C4-2B (cell line): Measurements from ENCODE around the gene FGFRL1.
"Not testable (repeated sequence)": the region's sequence is repeated elsewhere in the genome, so short reads cannot be mapped to it uniquely, and the experiment has no call there.

Source experiments
- H3K27ac ChIP-seq: fragments of 450-650 bp; 2 replicates; pipeline ENCODE4 v1.5.1; 2017
- CTCF ChIP-seq: fragments of 450-650 bp; conservative IDR thresholded peaks from 2 replicates; pipeline ENCODE4 v1.5.1; 2017; ENCODE audit warnings: mild to moderate bottlenecking
- ZFX ChIP-seq: fragments of 450-650 bp; IDR thresholded peaks from 2 replicates; pipeline ENCODE4 v1.6.1; 2017

Gene FGFRL1

DNA sequence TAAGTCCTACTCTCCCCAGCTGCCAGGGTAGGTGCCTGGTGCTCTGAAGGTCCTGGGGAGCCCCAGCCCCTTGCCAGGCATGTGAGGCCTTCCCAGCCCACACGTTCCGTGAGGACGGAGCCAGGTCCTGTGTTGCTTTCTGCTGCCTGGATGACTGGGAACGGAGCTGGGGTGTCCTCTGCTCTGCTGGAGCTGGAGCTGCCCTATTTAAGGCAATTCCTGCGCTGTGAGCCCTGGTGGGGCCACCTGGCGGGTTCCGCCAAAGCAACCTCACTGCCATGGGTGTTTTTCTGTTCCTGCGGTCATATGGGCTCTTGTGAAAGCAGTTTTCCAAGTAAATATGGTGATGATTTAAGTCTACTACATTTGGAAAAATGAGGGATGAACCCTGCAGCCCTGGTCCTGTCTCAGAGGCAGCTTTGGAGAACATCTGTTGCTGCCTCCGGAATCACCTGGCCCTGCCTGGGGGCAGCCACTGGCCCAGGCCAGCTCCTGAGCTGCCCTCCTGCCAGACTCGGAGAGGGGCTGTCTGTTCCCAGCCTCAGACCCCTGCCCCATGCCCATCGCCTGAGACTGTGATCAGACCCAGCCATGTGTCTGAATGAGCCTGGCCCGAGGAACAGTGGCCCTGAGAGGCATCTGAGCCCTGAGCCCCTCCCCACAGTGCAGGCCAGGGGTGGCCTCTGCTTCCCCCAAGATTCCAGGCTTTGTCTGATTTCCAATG lies 33.2 kb downstream of the FGFRL1 start:
- no peak overlapping the region for H3K27ac ChIP-seq

GRCh38 chr4:1045193-1045594 lies 33.8 kb downstream of the FGFRL1 start:
- H3K27ac ChIP-seq: no peak overlapping the region

More for the DNA sequence above, 33.2 kb downstream of the FGFRL1 start:
- TF ChIP-seq CTCF (no peak), ZFX (no peak)

GRCh38 chr4:1045595-1046201 lies 34.3 kb downstream of the FGFRL1 start:
- no peak overlapping the region for H3K27ac ChIP-seq
- no peak for TF ChIP-seq ZFX
- no peak for TF ChIP-seq CTCF

More at GRCh38 chr4:1045193-1045594, 33.8 kb downstream of the FGFRL1 start:
- no peak for TF ChIP-seq CTCF
- TF ChIP-seq ZFX: no peak

GRCh38 chr4:1046581-1047011 lies 35.2 kb downstream of the FGFRL1 start:
- not testable (repeated sequence) for H3K27ac ChIP-seq

- TF ChIP-seq ZFX: no peak
- TF ChIP-seq CTCF: no peak
- no peak overlapping the region for H3K27ac ChIP-seq
Measured at GRCh38 chr4:1047106-1047975, 35.9 kb downstream of the FGFRL1 start.

DNA sequence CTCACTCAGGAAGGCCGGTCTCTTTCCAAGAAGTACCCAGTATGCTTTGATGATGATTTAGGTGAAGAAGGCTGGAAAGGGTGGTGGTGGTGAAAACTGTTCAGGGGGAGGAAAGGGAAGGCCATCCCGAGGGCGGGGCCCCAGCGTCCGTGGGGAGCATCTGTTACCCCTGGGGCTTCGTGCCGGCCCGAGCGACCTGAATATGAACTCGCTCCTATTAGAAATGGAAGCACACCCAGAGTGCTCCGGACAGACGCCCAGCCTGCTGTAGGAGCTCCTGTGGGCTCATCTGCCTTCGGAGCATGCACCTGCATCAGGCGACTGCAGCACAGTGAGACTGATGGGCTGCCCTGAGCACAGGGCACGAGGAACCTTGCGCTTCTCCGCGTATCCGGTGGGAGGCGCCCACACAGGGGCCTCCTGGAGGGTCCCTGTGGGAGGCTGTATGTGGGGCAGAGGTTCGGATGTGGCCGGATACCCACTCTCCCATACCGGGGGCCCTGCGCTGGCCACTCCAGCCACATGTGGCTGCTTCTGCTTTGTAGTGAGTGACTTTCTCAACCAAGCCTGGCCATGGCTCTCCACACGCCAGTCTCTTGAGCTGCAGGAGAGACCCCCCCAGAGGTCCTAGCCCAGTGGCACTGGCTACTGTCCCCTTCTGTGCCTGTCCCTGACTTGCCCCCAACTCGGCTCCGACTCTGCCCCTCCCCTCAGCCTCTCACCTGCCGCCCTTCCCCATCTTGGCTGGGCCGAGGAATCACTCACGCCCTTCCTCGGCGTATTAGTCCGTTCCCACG lies 36.7 kb downstream of the FGFRL1 start:
- H3K27ac ChIP-seq: no peak overlapping the region
- TF ChIP-seq ZFX (no peak), CTCF (no peak)
